Measurements from ENCODE around the gene SRP54.
"Not testable (repeated sequence)": the region's sequence is repeated elsewhere in the genome, so short reads cannot be mapped to it uniquely, and the experiment has no call there.

The SRP54 gene

DNA sequence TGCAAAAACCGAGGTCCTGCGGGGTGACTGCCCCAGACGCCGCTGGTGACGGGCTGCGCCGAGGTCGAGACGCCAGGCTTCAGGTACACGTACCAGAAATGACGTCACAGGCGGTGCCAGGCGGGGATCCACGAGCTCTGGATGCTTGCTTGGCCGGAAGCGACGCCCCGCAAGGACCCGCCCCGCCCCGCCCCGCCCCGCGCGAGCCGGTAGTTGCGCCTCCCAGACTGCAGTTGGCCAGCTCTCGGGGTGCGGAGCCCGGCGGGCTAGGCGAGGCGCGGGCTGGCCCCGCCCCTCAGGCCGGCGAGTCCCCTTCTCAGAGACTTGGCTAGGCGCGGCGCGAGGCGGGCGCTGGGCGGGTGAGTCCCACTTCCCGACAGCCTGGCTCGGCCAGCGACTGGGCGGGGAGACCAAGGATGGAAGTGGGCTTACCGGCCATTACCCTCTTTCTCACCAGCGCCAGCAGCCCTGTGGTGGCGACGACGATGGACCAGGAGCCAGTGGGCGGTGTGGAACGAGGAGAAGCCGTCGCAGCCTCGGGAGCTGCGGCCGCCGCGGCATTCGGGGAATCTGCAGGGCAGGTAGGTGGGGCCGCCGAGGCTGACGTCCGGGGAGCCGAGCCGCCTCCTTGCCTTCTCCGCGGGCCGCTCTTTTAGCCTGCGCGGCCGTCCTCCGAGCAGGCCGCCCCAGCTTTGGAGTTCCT lies 63.4 kb downstream of the SRP54 start, which contains the start of gene FAM177A1:
Gene FAM177A1, plus strand, starts transcription at position 225 of the 703 bp plus-strand sequence. Its CDS starts 192 bp downstream, at position 417.
- peak; percentile 96 to 98 (median 98) for DNase-seq (ENCODE audit: low read depth in 2 of 3, low spot score in 1 of 3)

DNA sequence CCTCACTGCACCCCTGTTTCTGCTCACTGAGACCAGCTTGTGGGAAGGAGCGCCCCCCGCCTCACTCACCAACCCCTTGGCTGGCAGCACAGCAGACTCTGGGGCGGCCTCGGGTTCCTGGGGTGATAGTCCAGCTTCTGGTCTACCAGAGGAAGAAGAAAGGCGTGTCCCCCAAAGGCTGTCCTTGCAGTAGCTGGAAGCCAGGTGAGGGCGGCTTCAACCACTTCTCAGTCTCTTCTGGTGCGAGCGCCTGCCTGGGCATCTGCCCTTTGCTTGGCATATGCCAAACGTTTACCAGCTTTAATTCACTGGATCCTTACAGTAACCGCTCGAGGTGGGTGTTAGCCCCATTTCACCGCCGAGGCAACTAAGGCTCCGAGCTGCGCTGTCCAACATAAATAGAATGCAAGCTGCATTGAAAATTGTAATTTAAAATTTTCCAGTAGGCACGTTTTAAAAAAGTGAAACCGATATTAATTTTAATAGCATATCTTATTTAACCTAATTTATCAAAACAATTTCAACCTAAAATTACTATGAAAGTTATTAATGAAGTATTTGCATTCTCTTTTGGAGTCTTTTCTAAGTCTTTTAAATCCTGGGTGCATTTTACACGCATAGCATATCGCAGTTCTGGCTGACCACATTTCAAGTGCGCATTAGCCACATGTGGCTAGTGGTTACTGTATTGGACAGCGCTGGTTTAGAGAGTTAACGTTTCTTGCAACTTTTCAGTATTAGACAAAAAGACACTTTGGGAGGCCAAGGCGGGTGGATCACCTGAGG lies 64.2 kb downstream of the SRP54 start:
- peak in 1 of 3 donors; percentile 30 for DNase-seq (ENCODE audit: low read depth in 2 of 3, low spot score in 1 of 3)

DNA sequence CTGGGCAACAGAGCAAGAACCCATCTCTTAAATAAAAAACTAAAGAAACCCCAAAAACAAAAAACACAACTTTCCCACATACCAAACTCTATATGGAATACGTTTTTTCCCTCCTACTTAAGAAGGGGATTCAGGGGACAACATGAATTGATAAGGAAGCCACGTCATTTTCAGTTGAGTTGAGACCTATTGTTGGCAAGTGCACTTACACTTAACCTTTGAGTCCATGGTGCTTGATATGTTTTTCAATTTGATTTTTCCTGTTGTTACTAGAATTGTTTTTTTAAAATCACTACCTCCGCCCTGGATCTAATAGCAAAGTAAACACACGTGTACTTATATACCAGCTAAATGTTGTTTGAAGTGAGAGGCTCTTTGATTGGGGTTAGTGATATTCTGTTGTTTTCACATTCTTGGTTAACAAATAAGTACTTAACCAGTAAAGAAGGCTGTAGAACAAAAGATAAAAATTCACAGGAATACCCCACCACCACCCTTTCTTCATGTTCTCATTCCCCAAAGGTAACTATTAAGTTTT lies 65.3 kb downstream of the SRP54 start:
- no peak for DNase-seq (ENCODE audit: low read depth in 2 of 3, low spot score in 1 of 3)

DNA sequence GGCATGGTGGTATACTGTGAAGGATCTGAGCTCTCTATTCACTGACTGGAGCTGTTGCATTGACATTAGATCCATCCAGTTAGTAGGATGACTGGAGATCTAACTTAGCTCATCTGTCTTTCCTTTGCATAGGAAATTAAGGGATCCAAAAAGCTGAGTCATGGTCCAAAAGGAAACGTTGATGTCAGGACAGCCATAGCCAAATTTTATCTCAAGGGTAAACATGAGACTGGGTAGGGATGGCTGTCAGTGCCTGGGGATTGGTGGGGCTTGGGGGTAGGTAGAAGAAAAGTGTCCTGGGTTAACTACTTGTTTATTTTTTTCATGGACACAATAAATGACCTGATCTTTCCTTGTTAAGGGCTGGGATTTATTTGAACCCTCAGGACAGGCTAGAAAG lies 67.9 kb downstream of the SRP54 start:
- DNase-seq (ENCODE audit: low read depth in 2 of 3, low spot score in 1 of 3): no peak

DNA sequence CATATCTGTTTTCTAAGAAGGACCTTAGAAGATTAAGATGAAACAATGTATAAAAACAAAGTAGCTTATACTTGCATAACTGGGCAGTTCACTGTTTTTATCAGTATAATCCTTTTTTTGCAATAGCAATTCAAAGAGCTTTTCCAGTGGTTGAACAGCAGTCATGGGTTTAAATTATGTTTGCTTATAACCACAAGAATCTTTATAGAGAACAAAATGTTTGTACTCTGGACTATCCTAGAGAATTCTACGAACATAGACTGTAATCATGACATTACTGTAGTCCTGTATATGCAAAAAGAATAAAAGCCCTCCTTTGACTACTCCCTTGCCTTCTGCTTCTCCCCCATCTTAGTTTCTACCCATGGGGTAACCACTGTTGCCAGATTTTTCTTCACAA lies 69.0 kb downstream of the SRP54 start:
- DNase-seq (ENCODE audit: low read depth in 2 of 3, low spot score in 1 of 3): no peak

DNA sequence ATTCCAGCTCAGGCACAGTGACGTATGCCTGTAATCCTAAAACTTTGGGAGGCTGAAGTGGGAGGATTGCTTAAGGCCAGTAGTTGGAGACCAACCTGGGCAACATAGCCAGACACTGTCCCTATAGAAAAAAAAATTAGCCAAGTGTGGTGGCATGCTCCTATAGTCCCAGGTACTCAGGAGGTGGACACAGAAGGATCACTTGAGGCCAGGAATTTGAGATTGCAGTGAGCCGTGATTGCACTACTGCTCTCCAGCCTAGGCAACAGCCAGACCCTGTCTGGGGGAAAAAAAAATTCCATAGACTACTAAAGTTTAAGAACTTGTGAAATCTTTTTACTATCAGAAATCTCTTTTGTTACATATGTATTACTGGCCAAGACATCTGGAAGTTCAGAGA lies 69.8 kb downstream of the SRP54 start:
- no peak for DNase-seq (ENCODE audit: low read depth in 2 of 3, low spot score in 1 of 3)

DNA sequence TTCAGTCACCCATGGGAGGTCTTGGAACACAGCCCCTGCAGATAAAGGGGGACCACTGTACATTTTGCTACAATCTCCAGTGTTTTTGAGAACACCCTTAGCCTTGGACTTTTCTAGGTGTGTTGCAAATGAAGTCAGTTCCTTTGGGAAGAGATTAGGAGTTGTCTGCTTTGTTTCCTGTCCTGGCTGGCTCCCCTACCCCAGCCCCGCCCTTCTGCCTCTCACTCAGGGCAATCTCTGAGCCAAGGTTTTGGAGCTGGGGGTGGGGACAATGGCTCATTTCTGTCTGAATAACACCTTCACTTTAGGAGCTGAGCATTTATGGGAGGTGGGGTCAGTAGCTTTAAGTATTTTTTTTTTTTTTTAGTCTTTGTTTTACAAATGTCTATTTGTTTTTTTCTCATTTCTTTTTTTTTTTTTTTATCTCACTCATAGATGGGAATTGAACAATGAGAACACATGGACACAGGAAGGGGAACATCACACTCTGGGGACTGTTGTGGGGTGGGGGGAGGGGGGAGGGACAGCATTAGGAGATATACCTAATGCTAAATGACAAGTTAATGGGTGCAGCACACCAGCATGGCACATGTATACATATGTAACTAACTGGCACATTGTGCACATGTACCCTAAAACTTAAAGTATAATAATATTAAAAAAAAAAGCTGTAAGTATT lies 78.5 kb downstream of the SRP54 start:
- not testable (repeated sequence) for DNase-seq (ENCODE audit: low read depth in 2 of 3, low spot score in 1 of 3)

DNA sequence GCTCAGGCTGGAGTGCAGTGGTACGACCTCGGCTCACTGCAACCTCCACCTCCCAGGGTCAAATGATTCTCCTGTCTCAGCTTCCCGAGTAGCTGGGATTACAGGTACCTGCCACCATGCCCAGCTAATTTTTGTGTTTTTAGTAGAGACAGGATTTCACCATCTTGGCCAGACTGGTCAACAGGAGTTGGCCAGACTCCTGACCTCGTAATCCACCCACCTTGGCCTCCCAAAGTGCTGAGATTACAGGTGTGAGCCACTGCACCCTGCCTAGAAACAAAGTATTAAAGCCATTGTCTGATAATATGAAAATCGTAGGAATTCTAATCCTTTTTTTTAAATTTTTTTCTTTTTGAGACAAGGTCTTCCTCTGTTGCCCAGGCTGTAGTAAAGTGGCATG lies 82.9 kb downstream of the SRP54 start:
- not testable (repeated sequence) for DNase-seq (ENCODE audit: low read depth in 2 of 3, low spot score in 1 of 3)

DNA sequence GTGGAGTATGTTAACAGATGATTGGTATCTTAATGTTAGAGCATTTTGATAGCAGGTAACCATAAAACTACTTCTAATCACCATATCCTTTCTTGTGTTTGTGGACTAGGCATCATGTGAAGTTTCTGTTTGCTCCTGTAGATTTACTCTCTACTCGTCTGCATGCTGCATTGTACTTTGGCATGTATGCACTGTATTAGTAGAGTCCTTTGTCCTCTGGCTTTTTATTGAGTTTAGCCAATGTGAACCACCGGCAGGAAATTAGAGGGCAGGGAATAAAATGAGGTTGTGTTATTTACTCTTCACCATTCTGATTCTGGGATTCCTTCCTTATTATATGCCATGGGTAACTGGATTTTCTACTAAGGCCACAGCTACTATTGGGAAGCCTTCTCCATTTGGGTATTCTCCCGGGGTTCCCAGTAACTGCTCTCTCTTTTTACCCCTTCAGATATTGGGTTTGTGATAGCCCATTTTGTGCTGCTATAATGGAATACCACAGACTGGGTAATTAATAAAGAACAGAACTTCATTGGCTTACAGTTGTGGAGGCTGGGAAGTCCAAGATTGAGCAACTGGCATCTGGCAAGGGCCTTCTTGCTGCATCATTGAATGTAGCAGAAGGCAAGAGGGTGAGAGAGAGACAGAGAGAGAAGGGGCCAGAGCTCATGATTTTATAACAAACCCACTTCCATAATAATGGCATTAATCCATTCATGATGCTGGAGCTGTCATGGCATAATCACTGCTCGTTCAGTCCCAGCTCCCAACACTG lies 85.6 kb downstream of the SRP54 start:
- no peak for DNase-seq (ENCODE audit: low read depth in 2 of 3, low spot score in 1 of 3)

DNA sequence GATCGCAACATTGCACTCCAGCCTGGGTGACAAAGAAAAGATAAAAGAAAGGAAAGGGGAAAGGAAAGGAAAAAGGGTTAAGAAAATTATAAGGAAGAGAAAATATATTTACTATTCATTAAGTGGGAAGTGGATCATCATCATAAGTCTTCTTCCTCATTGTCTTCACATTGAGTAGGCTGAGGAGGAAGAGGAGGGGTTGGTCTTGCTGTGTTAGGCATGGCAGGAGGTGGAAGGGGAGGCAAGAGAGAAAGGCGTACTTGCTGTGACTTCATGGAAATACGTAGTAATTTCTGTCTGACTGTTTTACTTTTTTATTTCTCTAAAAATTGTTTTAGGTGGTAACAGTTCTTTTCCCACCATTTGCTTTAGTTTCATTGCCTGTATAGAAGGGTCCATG lies 89.4 kb downstream of the SRP54 start:
- no peak for DNase-seq (ENCODE audit: low read depth in 2 of 3, low spot score in 1 of 3)

DNA sequence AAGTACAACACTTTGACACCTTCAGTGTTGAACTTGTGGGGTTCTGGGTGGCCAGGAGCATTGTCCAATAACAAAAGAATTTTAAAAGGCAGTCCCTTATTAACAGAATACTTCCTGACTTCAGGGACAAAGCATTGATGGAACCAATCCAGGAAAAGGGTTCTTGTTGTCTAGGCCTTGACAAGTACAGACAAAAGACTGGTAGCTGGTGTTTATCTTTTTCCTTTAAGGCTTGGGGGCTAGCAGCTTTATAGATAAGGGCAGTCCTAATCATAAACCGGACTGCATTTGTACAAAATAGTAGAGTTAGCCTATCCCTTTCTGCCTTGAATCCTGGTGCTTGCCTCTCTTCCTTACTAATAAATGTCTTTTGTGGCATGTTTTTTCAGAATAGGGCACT lies 90.7 kb downstream of the SRP54 start:
- no peak for DNase-seq (ENCODE audit: low read depth in 2 of 3, low spot score in 1 of 3)

DNA sequence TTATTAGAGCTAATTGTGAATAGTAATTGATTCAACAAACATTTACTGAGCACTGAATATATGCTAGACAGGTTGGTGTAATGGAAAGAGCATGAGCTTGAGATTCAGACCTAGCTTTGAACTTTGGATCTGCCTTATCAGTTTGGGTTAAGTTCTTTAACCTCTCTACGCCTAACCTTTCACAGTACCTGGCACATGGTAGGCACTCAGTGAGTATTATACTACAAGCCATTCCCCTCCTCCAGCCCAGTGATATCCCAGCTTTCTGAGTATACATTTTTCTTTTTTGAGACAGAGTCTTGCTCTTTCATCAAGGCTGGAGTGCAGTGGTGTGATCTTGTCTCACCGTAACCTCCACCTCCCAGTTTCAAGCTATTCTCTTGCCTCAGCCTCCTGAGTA lies 95.3 kb downstream of the SRP54 start:
- no peak for DNase-seq (ENCODE audit: low read depth in 2 of 3, low spot score in 1 of 3)
